ENCODE measurements around the gene RALGPS2. TPM values are rescaled to one million over a fixed set of nuclear protein-coding genes. Genes with fewer than 3 reads are reported as not detected.

The RALGPS2 gene
- total and polyA plus RNA-seq, 2 donors from 2014 or later, result 3.6 to 32.8 TPM

DNA sequence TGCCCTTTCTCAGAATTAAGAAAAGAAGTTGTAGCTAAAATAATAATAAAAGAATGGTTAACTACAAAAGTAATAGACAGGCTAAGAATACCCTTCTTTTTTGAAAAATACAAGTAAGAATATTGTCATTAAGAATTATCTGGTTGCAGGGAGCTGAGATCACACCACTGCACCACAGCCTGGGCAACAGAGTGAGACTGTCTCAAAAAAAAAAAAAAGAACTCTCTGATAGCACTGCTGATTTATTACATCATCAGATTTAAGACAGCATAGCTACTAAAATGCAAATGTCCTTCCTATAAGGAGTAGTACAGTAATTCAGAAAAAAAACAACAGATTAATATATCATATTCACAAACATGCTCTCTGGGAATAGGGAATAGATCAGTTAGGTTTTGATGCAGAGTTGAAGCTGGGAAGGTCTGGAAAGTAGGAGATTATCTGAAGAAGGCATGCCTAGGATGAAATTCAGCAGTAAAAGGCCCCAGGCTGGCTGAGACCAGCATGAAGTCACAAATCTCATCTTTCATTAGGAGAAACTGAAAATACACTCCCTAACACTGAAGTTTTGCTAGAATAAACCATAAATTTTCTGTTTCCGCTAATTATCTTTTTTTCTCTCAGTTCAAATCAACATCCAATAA is 176.6 kb downstream of the RALGPS2 start:
- DNase-seq, result no peak
- no peaks in the 10 kb centered on the region for H3K9me3 ChIP-seq (ENCODE audit: control insufficient read depth in 2 of 3, insufficient read depth in 1 of 3, low read length in 3 of 3)
- TF ChIP-seq, protein P1, sequence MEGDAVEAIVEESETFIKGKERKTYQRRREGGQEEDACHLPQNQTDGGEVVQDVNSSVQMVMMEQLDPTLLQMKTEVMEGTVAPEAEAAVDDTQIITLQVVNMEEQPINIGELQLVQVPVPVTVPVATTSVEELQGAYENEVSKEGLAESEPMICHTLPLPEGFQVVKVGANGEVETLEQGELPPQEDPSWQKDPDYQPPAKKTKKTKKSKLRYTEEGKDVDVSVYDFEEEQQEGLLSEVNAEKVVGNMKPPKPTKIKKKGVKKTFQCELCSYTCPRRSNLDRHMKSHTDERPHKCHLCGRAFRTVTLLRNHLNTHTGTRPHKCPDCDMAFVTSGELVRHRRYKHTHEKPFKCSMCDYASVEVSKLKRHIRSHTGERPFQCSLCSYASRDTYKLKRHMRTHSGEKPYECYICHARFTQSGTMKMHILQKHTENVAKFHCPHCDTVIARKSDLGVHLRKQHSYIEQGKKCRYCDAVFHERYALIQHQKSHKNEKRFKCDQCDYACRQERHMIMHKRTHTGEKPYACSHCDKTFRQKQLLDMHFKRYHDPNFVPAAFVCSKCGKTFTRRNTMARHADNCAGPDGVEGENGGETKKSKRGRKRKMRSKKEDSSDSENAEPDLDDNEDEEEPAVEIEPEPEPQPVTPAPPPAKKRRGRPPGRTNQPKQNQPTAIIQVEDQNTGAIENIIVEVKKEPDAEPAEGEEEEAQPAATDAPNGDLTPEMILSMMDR (IDR thresholded peaks at IDR 0.05; ENCODE audit: borderline replicate concordance, extremely low read depth, insufficient read depth), result no peak
- no peak overlapping the region for H3K27ac ChIP-seq (ENCODE audit: low read depth in 2 of 2, low read length in 2 of 2)
- H3K4me1 ChIP-seq (ENCODE audit: control insufficient read depth in 2 of 3, insufficient read depth in 2 of 3, low read depth in 1 of 3, low read length in 3 of 3), result no peaks in the 10 kb centered on the region
- no peaks in the 10 kb centered on the region for H3K27me3 ChIP-seq (ENCODE audit: control insufficient read depth, insufficient read depth, low read length)
- no peaks in the 10 kb centered on the region for H3K36me3 ChIP-seq (ENCODE audit: control insufficient read depth in 2 of 3, insufficient read depth in 3 of 3, low read length in 3 of 3)
- intact Hi-C loops (cut with DNase I), result no loop called here
- H3K9ac ChIP-seq (ENCODE audit: low read length in 3 of 3), result no peak overlapping the region
- no peak overlapping the region for H3K4me3 ChIP-seq (ENCODE audit: low read length in 3 of 3)
- no peak for FAIRE-seq

DNA sequence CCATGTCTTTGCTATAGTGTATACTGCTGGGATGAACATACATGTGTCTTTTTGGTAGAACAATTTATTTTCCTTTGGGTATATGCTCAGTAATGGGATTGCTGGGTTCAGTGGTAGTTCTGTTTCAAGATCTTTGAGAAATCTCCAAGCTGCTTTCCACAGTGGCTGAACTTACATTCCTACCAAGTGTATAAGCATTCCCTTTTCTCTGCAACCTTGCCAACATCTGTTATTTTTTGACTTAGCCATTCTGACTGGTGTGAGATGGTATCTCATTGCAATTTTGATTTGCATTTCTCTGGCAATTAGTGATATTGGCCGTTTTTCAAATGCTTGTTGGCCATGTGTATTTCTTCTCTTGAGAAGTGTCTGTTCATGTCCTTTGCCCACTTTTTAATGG is 183.3 kb downstream of the RALGPS2 start:
- no peak for DNase-seq
- H3K36me3 ChIP-seq (ENCODE audit: control insufficient read depth in 2 of 3, insufficient read depth in 3 of 3, low read length in 3 of 3), result peaks cover 0 to 3% (median 0%) of the 10 kb centered on the region in 3 donors
- TF ChIP-seq, protein P1 (IDR thresholded peaks at IDR 0.05; ENCODE audit: borderline replicate concordance, extremely low read depth, insufficient read depth), result no peak
- no peak overlapping the region for H3K27ac ChIP-seq (ENCODE audit: low read depth in 2 of 2, low read length in 2 of 2)
- no peak for FAIRE-seq
- intact Hi-C loops (cut with DNase I), result no loop called here
- H3K9me3 ChIP-seq (ENCODE audit: control insufficient read depth in 2 of 3, insufficient read depth in 1 of 3, low read length in 3 of 3), result no peaks in the 10 kb centered on the region
- H3K4me3 ChIP-seq (ENCODE audit: low read length in 3 of 3), result no peak overlapping the region
- H3K4me1 ChIP-seq (ENCODE audit: control insufficient read depth in 2 of 3, insufficient read depth in 2 of 3, low read depth in 1 of 3, low read length in 3 of 3), result no peaks in the 10 kb centered on the region
- H3K9ac ChIP-seq (ENCODE audit: low read length in 3 of 3), result no peak overlapping the region
- no peaks in the 10 kb centered on the region for H3K27me3 ChIP-seq (ENCODE audit: control insufficient read depth, insufficient read depth, low read length)

DNA sequence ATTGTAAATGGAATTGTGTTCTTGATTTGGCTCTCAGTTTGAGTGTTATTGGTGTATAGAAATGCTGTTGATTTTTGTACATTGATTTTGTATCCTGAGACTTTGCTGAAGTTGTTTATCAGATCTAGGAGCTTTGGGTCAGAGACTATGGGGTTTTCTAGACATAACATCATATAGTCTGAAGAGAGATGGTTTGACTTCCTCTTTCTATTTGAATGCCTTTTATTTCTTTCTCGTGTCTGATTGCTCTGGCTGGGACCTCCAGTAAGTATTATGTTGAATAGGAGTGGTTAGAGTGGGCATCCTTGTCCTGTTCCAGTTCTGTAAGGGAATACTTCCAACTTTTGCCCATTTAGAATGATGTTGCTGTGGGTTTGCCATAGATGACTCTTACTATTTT is 185.0 kb downstream of the RALGPS2 start:
- no peaks in the 10 kb centered on the region for H3K9me3 ChIP-seq (ENCODE audit: control insufficient read depth in 2 of 3, insufficient read depth in 1 of 3, low read length in 3 of 3)
- peaks cover 0 to 3% (median 0%) of the 10 kb centered on the region in 3 donors for H3K36me3 ChIP-seq (ENCODE audit: control insufficient read depth in 2 of 3, insufficient read depth in 3 of 3, low read length in 3 of 3)
- DNase-seq (no peak), FAIRE-seq (no peak)
- intact Hi-C loops (cut with DNase I), result no loop called here
- TF ChIP-seq, protein P1 (IDR thresholded peaks at IDR 0.05; ENCODE audit: borderline replicate concordance, extremely low read depth, insufficient read depth), result no peak
- no peak overlapping the region for H3K27ac ChIP-seq (ENCODE audit: low read depth in 2 of 2, low read length in 2 of 2)
- no peak overlapping the region for H3K9ac ChIP-seq (ENCODE audit: low read length in 3 of 3)
- H3K4me1 ChIP-seq (ENCODE audit: control insufficient read depth in 2 of 3, insufficient read depth in 2 of 3, low read depth in 1 of 3, low read length in 3 of 3), result no peaks in the 10 kb centered on the region
- no peaks in the 10 kb centered on the region for H3K27me3 ChIP-seq (ENCODE audit: control insufficient read depth, insufficient read depth, low read length)
- H3K4me3 ChIP-seq (ENCODE audit: low read length in 3 of 3), result no peak overlapping the region

DNA sequence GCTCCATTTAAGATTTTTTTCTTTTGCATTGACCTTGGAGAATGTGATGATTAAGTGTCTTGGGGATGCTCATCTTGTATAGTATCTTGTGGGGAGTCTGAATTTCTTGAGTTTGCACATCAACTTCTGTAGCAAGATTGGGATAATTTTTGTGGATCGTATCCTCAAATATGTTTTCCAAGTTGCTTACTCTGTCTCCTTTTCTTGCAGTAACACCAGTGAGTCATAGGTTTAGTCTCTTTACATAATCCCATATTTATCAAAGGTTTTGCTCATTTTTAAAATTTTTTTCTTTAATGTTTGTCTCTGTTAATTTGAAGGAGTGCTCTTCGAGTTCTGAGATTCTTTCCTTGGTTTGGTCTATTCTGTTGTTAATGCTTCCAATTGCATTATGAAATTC is 187.6 kb downstream of the RALGPS2 start:
- TF ChIP-seq, protein P1 (IDR thresholded peaks at IDR 0.05; ENCODE audit: borderline replicate concordance, extremely low read depth, insufficient read depth), result no peak
- H3K9ac ChIP-seq (ENCODE audit: low read length in 3 of 3), result no peak overlapping the region
- H3K9me3 ChIP-seq (ENCODE audit: control insufficient read depth in 2 of 3, insufficient read depth in 1 of 3, low read length in 3 of 3), result no peaks in the 10 kb centered on the region
- no peaks in the 10 kb centered on the region for H3K27me3 ChIP-seq (ENCODE audit: control insufficient read depth, insufficient read depth, low read length)
- H3K27ac ChIP-seq (ENCODE audit: low read depth in 2 of 2, low read length in 2 of 2), result no peak overlapping the region
- peaks cover 0 to 3% (median 0%) of the 10 kb centered on the region in 3 donors for H3K36me3 ChIP-seq (ENCODE audit: control insufficient read depth in 2 of 3, insufficient read depth in 3 of 3, low read length in 3 of 3)
- FAIRE-seq (no peak), DNase-seq (no peak)
- H3K4me1 ChIP-seq (ENCODE audit: control insufficient read depth in 2 of 3, insufficient read depth in 2 of 3, low read depth in 1 of 3, low read length in 3 of 3), result no peaks in the 10 kb centered on the region
- no peak overlapping the region for H3K4me3 ChIP-seq (ENCODE audit: low read length in 3 of 3)
- intact Hi-C loops (cut with DNase I), result no loop called here
